ENCODE measurements around the gene PROZ.

The PROZ gene

DNA sequence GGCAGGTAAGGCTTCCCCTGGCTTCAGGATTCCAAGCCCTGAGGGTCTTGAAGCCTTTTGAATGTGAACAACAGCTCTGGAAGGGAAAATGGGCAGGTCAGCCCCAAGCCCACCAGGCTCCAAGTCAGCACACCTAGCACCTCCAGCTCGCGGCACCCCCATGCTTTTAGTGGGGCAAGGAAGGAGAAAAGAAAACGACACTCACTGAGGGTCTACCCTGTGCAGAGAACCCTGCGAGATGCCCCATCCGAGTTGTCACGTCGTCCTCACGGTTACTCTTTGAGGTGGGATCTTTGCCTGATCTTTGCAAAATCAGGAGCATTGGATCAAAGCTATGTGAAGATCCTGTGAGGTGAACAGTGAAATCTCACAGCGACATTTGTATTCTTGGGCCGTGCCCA lies 41.6 kb upstream of the PROZ start:
- ATAC-seq (ENCODE audit: low read depth) (no peak), DNase-seq (ENCODE audit: low spot score in 2 of 2) (no peak)
- Mint-ChIP-seq H3K4me1 (no peaks in the 10 kb centered on the region), H3K36me3 (no peaks in the 10 kb centered on the region), H3K9me3 (no peaks in the 10 kb centered on the region), H3K4me3 (no peak overlapping the region), H3K27ac (no peak overlapping the region), H3K27me3 (no peaks in the 10 kb centered on the region)

DNA sequence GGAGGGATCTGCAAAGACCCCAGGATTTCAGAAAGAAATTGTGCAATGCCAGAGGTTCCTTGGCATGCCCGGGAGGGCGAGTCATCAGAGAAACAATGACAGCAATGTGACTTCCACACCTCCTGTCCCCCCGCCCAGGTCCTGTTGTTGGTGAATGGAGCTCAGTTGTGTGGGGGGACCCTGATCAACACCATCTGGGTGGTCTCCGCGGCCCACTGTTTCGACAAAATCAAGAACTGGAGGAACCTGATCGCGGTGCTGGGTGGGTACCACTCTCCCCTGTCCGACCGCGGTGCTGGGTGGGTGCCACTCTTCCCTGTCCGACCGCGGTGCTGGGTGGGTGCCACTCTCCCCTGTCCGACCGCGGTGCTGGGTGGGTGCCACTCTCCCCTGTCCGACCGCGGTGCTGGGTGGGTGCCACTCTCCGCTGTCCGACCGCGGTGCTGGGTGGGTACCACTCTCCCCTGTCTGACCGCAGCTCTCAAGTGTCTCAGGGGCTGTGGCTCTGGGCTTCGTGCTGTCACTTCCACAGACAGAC lies 41.0 kb upstream of the PROZ start:
- ATAC-seq (ENCODE audit: low read depth), result no peak
- Mint-ChIP-seq H3K27ac (no peak overlapping the region), H3K4me3 (no peak overlapping the region), H3K27me3 (no peaks in the 10 kb centered on the region), H3K36me3 (no peaks in the 10 kb centered on the region), H3K4me1 (no peaks in the 10 kb centered on the region), H3K9me3 (no peaks in the 10 kb centered on the region)
- DNase-seq (ENCODE audit: low spot score in 2 of 2), result no peak

DNA sequence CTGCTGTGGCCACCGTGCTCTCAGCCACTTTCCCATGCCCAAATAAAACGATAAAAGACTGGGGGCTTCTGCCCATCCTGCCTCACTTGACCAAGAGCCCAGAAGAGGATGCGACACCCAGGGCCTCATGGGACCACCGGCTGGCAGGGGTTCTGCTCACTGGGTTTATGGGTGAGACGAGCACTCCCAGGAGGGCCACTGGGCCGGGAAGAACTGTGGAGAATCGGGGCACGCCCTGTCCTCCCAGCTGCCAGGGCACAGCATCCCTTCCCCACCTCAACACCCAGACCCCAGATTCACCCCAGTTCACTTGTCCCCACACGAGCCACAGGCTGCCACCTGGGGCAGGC lies 40.6 kb upstream of the PROZ start:
- no peak overlapping the region for H3K27ac Mint-ChIP-seq
- no peaks in the 10 kb centered on the region for H3K9me3 Mint-ChIP-seq
- ATAC-seq (ENCODE audit: low read depth), result no peak
- H3K36me3 Mint-ChIP-seq, result no peaks in the 10 kb centered on the region
- peaks cover under 1% of the 10 kb centered on the region for H3K27me3 Mint-ChIP-seq
- no peaks in the 10 kb centered on the region for H3K4me1 Mint-ChIP-seq
- H3K4me3 Mint-ChIP-seq, result no peak overlapping the region
- no peak for DNase-seq (ENCODE audit: low spot score in 2 of 2)

DNA sequence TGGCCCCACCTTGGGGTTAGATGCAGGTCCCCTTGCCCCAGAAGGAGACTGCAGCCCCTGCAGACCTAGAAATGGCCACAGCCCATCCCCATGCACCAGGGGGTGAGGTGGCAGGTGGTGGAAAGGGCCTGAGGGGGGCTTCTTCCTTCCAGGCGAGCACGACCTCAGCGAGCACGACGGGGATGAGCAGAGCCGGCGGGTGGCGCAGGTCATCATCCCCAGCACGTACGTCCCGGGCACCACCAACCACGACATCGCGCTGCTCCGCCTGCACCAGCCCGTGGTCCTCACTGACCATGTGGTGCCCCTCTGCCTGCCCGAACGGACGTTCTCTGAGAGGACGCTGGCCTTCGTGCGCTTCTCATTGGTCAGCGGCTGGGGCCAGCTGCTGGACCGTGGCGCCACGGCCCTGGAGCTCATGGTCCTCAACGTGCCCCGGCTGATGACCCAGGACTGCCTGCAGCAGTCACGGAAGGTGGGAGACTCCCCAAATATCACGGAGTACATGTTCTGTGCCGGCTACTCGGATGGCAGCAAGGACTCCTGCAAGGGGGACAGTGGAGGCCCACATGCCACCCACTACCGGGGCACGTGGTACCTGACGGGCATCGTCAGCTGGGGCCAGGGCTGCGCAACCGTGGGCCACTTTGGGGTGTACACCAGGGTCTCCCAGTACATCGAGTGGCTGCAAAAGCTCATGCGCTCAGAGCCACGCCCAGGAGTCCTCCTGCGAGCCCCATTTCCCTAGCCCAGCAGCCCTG lies 40.0 kb upstream of the PROZ start:
- H3K27ac Mint-ChIP-seq, result no peak overlapping the region
- no peak overlapping the region for H3K4me3 Mint-ChIP-seq
- no peak for ATAC-seq (ENCODE audit: low read depth)
- peaks cover 5% of the 10 kb centered on the region for H3K27me3 Mint-ChIP-seq
- no peaks in the 10 kb centered on the region for H3K9me3 Mint-ChIP-seq
- H3K36me3 Mint-ChIP-seq, result no peaks in the 10 kb centered on the region
- H3K4me1 Mint-ChIP-seq, result no peaks in the 10 kb centered on the region
- no peak for DNase-seq (ENCODE audit: low spot score in 2 of 2)

DNA sequence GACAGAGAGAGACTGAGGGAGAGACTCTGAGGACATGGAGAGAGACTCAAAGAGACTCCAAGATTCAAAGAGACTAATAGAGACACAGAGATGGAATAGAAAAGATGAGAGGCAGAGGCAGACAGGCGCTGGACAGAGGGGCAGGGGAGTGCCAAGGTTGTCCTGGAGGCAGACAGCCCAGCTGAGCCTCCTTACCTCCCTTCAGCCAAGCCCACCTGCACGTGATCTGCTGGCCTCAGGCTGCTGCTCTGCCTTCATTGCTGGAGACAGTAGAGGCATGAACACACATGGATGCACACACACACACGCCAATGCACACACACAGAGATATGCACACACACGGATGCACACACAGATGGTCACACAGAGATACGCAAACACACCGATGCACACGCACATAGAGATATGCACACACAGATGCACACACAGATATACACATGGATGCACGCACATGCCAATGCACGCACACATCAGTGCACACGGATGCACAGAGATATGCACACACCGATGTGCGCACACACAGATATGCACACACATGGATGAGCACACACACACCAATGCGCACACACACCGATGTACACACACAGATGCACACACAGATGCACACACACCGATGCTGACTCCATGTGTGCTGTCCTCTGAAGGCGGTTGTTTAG lies 39.2 kb upstream of the PROZ start:
- Mint-ChIP-seq H3K4me1 (no peaks in the 10 kb centered on the region), H3K36me3 (no peaks in the 10 kb centered on the region), H3K27me3 (peaks cover 5% of the 10 kb centered on the region), H3K9me3 (no peaks in the 10 kb centered on the region), H3K4me3 (no peak overlapping the region), H3K27ac (no peak overlapping the region)
- ATAC-seq (ENCODE audit: low read depth) (no peak), DNase-seq (ENCODE audit: low spot score in 2 of 2) (no peak)

DNA sequence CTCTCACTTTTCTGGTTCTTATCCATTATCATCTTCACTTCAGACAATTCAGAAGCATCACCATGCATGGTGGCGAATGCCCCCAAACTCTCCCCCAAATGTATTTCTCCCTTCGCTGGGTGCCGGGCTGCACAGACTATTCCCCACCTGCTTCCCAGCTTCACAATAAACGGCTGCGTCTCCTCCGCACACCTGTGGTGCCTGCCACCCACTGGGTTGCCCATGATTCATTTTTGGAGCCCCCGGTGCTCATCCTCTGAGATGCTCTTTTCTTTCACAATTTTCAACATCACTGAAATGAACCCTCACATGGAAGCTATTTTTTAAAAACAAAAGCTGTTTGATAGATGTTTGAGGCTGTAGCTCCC lies 38.6 kb upstream of the PROZ start:
- H3K27me3 Mint-ChIP-seq, result peaks cover 5% of the 10 kb centered on the region
- no peaks in the 10 kb centered on the region for H3K9me3 Mint-ChIP-seq
- H3K36me3 Mint-ChIP-seq, result no peaks in the 10 kb centered on the region
- ATAC-seq (ENCODE audit: low read depth) (no peak), DNase-seq (ENCODE audit: low spot score in 2 of 2) (no peak)
- no peaks in the 10 kb centered on the region for H3K4me1 Mint-ChIP-seq
- H3K4me3 Mint-ChIP-seq, result no peak overlapping the region
- no peak overlapping the region for H3K27ac Mint-ChIP-seq

DNA sequence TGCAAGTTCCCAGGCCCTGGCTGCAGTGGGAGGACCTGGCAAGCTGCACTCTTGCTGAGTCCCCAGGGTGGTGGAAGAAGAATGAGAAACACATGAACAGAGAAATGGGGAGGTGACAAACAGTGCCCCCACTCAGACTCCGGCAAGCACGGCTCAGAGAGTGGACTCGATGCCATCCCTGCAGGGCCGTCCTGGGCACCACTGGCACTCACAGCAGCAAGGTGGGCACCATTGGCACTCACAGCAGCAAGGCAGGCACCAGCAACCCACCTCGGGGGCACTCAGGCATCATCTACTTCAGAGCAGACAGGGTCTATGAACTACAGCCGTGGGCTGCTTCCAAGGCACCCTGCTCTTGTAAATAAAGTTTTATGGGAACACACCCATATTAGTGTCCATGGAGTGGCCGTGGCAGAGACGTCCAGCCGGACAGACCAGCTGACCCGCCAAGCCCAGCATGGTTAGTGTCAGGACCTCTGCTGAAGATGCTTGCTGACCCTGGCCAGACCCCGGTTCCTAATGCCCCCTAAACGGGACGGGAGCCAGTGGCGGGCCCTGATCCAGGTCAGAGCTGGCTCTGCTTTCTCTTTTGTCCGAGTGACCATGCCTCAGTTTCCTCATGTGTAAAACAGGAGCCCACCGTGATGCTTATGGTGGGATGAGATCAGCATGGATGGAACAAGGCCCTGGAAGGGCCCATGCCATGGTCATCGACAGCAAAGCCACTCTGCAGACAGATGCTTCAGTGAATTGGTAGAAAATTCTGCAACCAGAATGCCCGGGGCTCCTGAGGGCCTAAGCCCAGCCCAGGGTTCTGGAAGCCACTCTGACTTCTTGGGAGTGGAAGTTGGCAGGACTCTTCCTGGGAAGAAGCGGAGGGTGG lies 37.9 kb upstream of the PROZ start:
- H3K9me3 Mint-ChIP-seq, result no peaks in the 10 kb centered on the region
- ATAC-seq (ENCODE audit: low read depth) (no peak), DNase-seq (ENCODE audit: low spot score in 2 of 2) (no peak)
- H3K36me3 Mint-ChIP-seq, result no peaks in the 10 kb centered on the region
- no peaks in the 10 kb centered on the region for H3K4me1 Mint-ChIP-seq
- no peak overlapping the region for H3K4me3 Mint-ChIP-seq
- peaks cover 6% of the 10 kb centered on the region for H3K27me3 Mint-ChIP-seq
- no peak overlapping the region for H3K27ac Mint-ChIP-seq

DNA sequence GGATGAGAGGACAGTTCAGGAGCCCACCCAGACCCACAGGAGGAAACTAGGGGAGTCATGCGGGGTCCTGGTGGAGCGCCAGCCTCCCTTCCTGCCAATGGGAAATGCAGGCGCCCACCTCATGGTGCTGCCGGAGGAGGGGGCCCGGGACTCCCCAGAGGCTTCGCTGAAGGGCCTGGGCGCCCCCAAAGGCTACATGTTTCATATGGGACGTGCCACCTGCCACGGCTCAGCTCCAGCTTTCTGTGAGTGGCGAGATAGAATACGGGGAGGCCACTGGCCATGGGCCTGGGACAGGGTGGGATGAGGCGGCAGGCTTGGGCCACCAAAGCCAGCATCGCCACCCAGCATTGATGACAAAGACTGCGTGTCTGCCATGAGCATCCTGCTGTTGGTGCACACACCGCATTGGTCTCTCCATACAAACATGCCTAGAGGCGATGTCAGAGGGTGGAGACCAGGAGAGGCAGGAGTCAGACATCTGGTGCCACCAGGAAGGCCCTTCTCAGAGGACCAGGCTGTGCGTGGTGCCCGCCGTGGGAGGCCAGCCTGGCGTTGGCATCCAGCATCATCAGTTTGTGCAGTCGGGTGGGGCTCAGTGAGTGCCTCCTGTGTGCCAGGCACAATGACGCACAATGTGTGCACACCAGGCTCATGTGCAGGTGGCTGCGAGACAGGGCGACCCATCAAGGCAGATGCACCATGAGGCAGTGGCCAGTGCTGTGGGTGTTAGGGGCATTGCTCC lies 37.1 kb upstream of the PROZ start:
- Mint-ChIP-seq H3K4me1 (no peaks in the 10 kb centered on the region), H3K9me3 (no peaks in the 10 kb centered on the region), H3K27me3 (peaks cover 11% of the 10 kb centered on the region), H3K36me3 (no peaks in the 10 kb centered on the region), H3K4me3 (no peak overlapping the region), H3K27ac (no peak overlapping the region)
- DNase-seq (ENCODE audit: low spot score in 2 of 2) (no peak), ATAC-seq (ENCODE audit: low read depth) (no peak)

DNA sequence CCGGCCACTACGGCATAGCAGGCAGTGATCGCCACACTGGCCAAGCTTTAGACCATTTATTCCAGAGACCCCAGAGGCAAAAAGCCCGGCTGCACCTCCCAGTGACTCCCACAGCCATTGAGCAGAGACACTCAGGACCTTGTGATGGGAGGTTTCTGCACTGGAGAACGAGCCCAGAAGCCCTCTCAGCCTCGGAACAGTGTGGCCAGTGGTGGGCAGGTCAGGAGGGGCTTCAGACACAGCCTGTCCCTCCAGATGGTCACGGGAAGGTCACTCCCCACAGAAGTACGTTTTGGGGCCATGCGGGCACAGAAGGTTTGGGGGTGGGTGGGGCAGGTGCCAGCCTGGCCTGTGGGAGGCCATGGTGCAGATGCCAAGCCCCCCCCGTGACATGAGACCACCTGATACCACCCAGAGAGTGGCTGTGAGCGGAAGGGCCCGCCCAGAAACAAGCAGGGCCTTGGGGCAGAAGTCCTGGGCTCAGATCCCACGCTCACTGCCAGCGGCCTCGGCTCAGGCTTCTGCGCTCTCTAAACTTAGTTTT lies 36.4 kb upstream of the PROZ start:
- Mint-ChIP-seq H3K27ac (no peak overlapping the region), H3K4me3 (no peak overlapping the region), H3K9me3 (no peaks in the 10 kb centered on the region), H3K27me3 (peaks cover 15% of the 10 kb centered on the region), H3K36me3 (no peaks in the 10 kb centered on the region), H3K4me1 (no peaks in the 10 kb centered on the region)
- no peak for ATAC-seq (ENCODE audit: low read depth)
- no peak for DNase-seq (ENCODE audit: low spot score in 2 of 2)

DNA sequence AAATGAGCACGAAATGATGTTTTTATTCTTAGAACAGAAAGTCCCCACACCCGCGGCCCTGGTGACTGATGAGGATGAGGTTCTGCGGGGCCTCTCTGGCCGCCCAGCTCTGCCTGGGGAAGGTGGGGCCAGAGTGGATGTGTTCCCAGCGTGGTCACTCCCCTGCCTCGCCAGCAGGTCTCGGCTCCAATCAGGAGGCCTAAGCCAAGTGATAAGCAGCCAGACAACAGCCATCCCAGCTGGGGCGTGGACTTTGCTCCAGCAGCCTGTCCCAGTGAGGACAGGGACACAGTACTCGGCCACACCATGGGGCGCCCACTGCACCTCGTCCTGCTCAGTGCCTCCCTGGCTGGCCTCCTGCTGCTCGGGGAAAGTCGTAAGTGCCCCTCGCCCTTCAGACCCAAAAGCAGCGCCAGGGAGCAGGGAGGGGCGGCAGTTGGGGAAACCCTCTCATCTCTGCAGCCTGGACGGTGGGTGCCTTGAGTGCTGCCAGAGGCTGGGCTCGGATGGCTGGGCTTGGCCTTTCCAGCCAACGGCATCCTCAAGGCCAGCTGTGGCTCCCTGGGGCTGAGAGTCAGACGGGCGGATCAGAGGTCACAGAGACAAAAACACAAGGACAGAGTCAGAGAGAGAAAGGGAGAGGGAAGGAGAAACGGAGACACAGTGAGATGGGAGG lies 35.8 kb upstream of the PROZ start, which contains the start of gene F10:
Gene F10, plus strand, starts transcription at position 250 of the 676 bp plus-strand sequence. Its CDS starts 57 bp downstream, at position 307.
- ATAC-seq (ENCODE audit: low read depth) (no peak), DNase-seq (ENCODE audit: low spot score in 2 of 2) (no peak)
- no peaks in the 10 kb centered on the region for H3K36me3 Mint-ChIP-seq
- H3K9me3 Mint-ChIP-seq, result no peaks in the 10 kb centered on the region
- no peak within 1 kb of the TSS for H3K4me3 Mint-ChIP-seq
- H3K4me1 Mint-ChIP-seq, result no peaks in the 10 kb centered on the region
- no peak within 1 kb of the TSS for H3K27ac Mint-ChIP-seq
- peaks cover 16% of the 10 kb centered on the region for H3K27me3 Mint-ChIP-seq

DNA sequence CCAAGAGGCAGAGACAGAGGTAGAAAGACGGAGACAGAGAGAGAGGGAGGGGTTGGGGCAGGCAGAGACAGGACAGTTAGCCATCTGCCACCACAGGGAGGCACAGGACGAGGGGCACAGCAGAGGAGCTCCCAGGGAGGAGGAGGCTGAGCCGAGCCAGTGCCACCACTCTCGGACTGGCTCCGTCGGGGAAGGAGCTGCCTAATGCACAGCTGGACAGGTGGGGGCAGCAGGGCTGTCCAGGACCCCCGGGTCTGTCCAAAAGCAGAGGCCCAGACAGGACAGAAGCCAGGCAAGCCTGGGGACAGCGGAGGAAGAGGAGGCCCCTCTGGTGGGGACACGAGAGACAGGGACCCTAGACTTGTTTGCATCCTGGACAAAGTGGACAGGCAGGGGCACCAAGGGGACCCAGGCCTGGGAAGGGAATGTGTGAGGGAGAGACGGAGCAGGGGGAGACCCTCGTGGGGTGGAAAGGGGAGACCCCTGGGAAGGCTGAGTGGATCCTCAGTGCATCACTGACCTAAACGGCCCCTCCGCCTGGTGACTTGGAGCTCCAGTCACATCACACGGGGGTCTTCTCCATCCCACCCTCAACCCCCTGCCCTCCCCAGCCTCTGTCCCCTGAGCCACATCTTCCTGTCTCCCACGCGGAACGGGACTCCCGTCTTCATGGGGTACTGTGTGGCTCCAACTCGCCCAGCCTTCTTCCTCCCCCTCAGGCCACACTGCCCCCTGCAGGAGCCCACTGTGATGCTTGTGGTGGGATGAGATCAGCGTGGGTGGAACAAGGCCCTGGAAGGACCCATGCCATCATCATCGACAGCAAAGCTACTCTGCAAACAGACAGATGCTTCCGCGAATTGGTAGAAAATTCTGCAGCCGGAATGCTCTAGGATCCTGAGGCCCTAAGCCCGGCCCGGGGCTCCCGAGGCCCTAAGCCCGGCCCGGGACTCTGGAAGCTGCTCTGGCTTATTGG lies 34.9 kb upstream of the PROZ start:
- Mint-ChIP-seq H3K9me3 (no peaks in the 10 kb centered on the region), H3K4me1 (no peaks in the 10 kb centered on the region), H3K27me3 (peaks cover 19% of the 10 kb centered on the region), H3K36me3 (no peaks in the 10 kb centered on the region), H3K27ac (no peak overlapping the region), H3K4me3 (no peak overlapping the region)
- DNase-seq (ENCODE audit: low spot score in 2 of 2), result no peak
- no peak for ATAC-seq (ENCODE audit: low read depth)

DNA sequence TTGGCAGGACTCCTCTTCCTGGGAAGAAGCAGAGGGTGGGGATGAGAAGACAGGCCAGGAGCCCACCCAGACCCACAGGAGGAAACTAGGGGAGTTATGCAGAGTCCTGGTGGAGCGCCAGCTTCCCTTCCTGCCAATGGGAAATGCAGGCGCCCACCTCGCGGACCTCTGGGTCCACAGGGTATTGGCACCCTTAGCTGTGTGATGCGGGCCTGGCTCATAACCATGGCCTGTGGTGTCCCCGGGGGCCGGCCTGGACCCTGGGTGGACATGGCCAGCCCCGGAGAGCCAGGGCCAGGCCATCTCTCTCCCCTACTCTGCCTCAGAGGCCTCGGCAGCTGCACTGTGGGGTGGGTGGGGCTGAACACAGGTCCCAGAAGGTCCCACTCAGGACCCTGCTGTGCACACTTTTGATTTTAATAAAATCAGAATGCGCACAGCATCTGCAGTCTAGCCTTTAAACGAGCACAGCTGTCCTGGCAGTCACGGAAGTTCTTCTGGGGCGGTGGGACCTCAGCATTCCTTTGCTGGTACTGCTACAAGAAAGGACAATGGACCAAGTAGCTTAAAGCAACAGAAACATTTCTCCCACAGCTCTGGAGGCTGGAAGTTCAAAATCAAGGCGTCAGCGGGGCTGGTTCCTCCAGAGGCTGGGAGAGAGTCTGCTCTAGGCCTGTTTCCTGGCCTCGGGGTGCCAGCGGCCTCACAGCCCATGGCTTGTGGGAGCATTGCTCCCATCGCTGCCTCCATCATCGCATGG lies 34.1 kb upstream of the PROZ start:
- Mint-ChIP-seq H3K27ac (no peak overlapping the region), H3K9me3 (no peaks in the 10 kb centered on the region), H3K36me3 (no peaks in the 10 kb centered on the region), H3K27me3 (peaks cover 23% of the 10 kb centered on the region), H3K4me3 (no peak overlapping the region), H3K4me1 (no peaks in the 10 kb centered on the region)
- DNase-seq (ENCODE audit: low spot score in 2 of 2) (no peak), ATAC-seq (ENCODE audit: low read depth) (no peak)
